H1 (cell line): Measurements from ENCODE around the gene MCC. TPM values are rescaled to one million over a fixed set of nuclear protein-coding genes. Genes with fewer than 3 reads are reported as not detected.

Experiments used
- CTCF ChIA-PET: fragments of 300-600 bp; sonication (Branson Sonifier 250); formaldehyde crosslinking; loops from one replicate; lab custom pipeline; 2021; ENCODE audit not compliant: partially characterized antibody; lab: Charles Lee
- POLR2A ChIA-PET: fragments of 300-600 bp; sonication (Branson Sonifier 250); formaldehyde crosslinking; loops from one replicate; lab custom pipeline; 2021; ENCODE audit warnings: inconsistent platforms; ENCODE audit not compliant: partially characterized antibody; lab: Charles Lee
- DNase-seq, 2 experiments: peaks; one replicate each; pipeline versions ENCODE4 v3.0.0 to v3.0.0-alpha.2; 2010 to 2022; ENCODE audit warnings: low spot score in 2 of 2, low read depth in 1 of 2, mixed read lengths in 1 of 2
- FAIRE-seq: peaks from 2 replicates; lab custom pipeline; 2011; peaks lifted over from hg19 to GRCh38; lab: Jason Lieb, UNC
- H2AFZ ChIP-seq: 2 replicates; pipeline ENCODE4 v1.8.1; 2012; ENCODE audit warnings: low read length, inconsistent platforms
- H2AK5ac ChIP-seq: 2 replicates; pipeline ENCODE4 v1.6.1; 2013; ENCODE audit warnings: low read depth, low read length
- H2BK120ac ChIP-seq: replicated peaks from 2 replicates; pipeline ENCODE3; 2013; ENCODE audit warnings: low read depth, low read length, inconsistent platforms
- H2BK12ac ChIP-seq: 2 replicates; pipeline ENCODE4 v1.6.1; 2013; ENCODE audit warnings: low read depth, low read length
- H2BK15ac ChIP-seq: 2 replicates; pipeline ENCODE4 v1.6.1; 2013; ENCODE audit warnings: low read length
- H2BK20ac ChIP-seq: 2 replicates; pipeline ENCODE4 v1.6.1; 2013; ENCODE audit warnings: low read length
- H2BK5ac ChIP-seq: 2 replicates; pipeline ENCODE4 v1.6.1; 2013; ENCODE audit warnings: low read depth, low read length
- H3K14ac ChIP-seq: 2 replicates; pipeline ENCODE4 v1.6.1; 2013; ENCODE audit warnings: inconsistent platforms; ENCODE audit not compliant: insufficient read length
- H3K18ac ChIP-seq: 2 replicates; pipeline ENCODE4 v1.6.1; 2013; ENCODE audit warnings: low read length; ENCODE audit errors: extremely low read depth
- H3K23ac ChIP-seq: 2 replicates; pipeline ENCODE4 v1.6.1; 2013; ENCODE audit warnings: inconsistent platforms; ENCODE audit not compliant: insufficient read length
- H3K23me2 ChIP-seq: 2 replicates; pipeline ENCODE4 v1.6.1; 2013; ENCODE audit warnings: low read depth, low read length
- H3K27ac ChIP-seq: 2 replicates; pipeline ENCODE4 v1.6.1; 2011; ENCODE audit warnings: low read depth, low read length, inconsistent platforms
- H3K27me3 ChIP-seq, 4 experiments: replicated peaks in 1 of 4; 1 replicate in 1 of 4; 2 replicates in 3 of 4; pipeline versions ENCODE4 v1.6.1 to v1.8.1; 2011 to 2013; ENCODE audit warnings: low read length in 3 of 4, mild to moderate bottlenecking in 3 of 4, inconsistent platforms in 2 of 4, mixed read lengths in 2 of 4, moderate library complexity in 1 of 4; ENCODE audit not compliant: control insufficient read depth in 3 of 4, insufficient read depth in 3 of 4; ENCODE audit errors: extremely low read depth in 1 of 4
- H3K36me3 ChIP-seq, 4 experiments: 2 replicates each; pipeline versions ENCODE4 v1.6.1 to v1.8.1; 2011 to 2013; ENCODE audit warnings: mild to moderate bottlenecking in 4 of 4, low read length in 3 of 4, moderate library complexity in 2 of 4, control low read depth in 1 of 4, inconsistent platforms in 1 of 4; ENCODE audit not compliant: insufficient read depth in 4 of 4, control insufficient read depth in 2 of 4
- H3K4ac ChIP-seq: replicated peaks from 2 replicates; pipeline ENCODE3; 2013; ENCODE audit warnings: low read length, low read depth, mixed read lengths, inconsistent platforms; ENCODE audit not compliant: insufficient read length
- H3K4me1 ChIP-seq, 4 experiments: replicated peaks in 1 of 4; 1 replicate in 1 of 4; 2 replicates in 3 of 4; pipeline versions ENCODE4 v1.6.1 to v1.8.1; 2011 to 2013; ENCODE audit warnings: low read length in 3 of 4, inconsistent platforms in 2 of 4, mixed read lengths in 1 of 4; ENCODE audit not compliant: insufficient read depth in 4 of 4, control insufficient read depth in 3 of 4
- H3K4me2 ChIP-seq, 2 experiments: 2 replicates each; pipeline versions ENCODE4 v1.6.1 to v1.8.1; 2011 to 2013; ENCODE audit warnings: low read depth in 2 of 2, low read length in 2 of 2, control low read depth in 1 of 2, inconsistent platforms in 1 of 2, mild to moderate bottlenecking in 1 of 2; ENCODE audit not compliant: insufficient read depth in 1 of 2
- H3K4me3 ChIP-seq, 4 experiments: fragments of 200-600, 300-600 bp in 1 of 4; sonication (generic), shearing (Covaris generic), sonication (Bioruptor Twin) in 1 of 4; 2 replicates each; pipeline versions ENCODE4 v1.5.1 to v1.8.1; 2011 to 2016; ENCODE audit warnings: low read length in 4 of 4, low read depth in 3 of 4, control low read depth in 2 of 4, inconsistent platforms in 2 of 4, mild to moderate bottlenecking in 2 of 4, mixed read lengths in 1 of 4, moderate library complexity in 1 of 4; ENCODE audit not compliant: insufficient read depth in 2 of 4; ENCODE audit errors: extremely low read depth in 1 of 4
- H3K56ac ChIP-seq: replicated peaks from 2 replicates; pipeline ENCODE3; 2013; ENCODE audit warnings: low read depth, mild to moderate bottlenecking, mixed read lengths, low read length, inconsistent platforms; ENCODE audit not compliant: insufficient read length
- H3K79me1 ChIP-seq: 2 replicates; pipeline ENCODE4 v1.6.1; 2013; ENCODE audit warnings: low read depth, low read length, control low read depth
- H3K79me2 ChIP-seq, 2 experiments: 2 replicates each; pipeline versions ENCODE4 v1.6.1 to v1.8.1; 2012 to 2013; ENCODE audit warnings: low read length in 2 of 2, mild to moderate bottlenecking in 2 of 2, inconsistent platforms in 1 of 2; ENCODE audit not compliant: insufficient read depth in 2 of 2, control insufficient read depth in 1 of 2
- H3K9ac ChIP-seq, 4 experiments: replicated peaks in 1 of 4; 1 replicate in 1 of 4; 2 replicates in 3 of 4; pipeline versions ENCODE4 v1.6.1 to v1.8.1; 2011 to 2013; ENCODE audit warnings: low read depth in 3 of 4, low read length in 3 of 4, control low read depth in 2 of 4, mild to moderate bottlenecking in 2 of 4, moderate library complexity in 2 of 4, inconsistent platforms in 1 of 4; ENCODE audit errors: extremely low read depth in 1 of 4
- H3K9me3 ChIP-seq, 2 experiments: 2 replicates each; pipeline versions ENCODE4 v1.6.1 to v1.8.1; 2012 to 2013; ENCODE audit warnings: mild to moderate bottlenecking in 2 of 2, moderate library complexity in 2 of 2, control low read depth in 1 of 2, inconsistent platforms in 1 of 2, low read depth in 1 of 2, low read length in 1 of 2, mixed read lengths in 1 of 2; ENCODE audit not compliant: insufficient read depth in 2 of 2
- H4K20me1 ChIP-seq, 2 experiments: replicated peaks in 1 of 2; 2 replicates each; pipeline versions ENCODE3 to v1.8.1; 2011 to 2013; ENCODE audit warnings: inconsistent platforms in 2 of 2, low read length in 2 of 2, mild to moderate bottlenecking in 1 of 2; ENCODE audit not compliant: insufficient read depth in 2 of 2, control insufficient read depth in 1 of 2
- H4K5ac ChIP-seq: 2 replicates; pipeline ENCODE4 v1.6.1; 2013; ENCODE audit warnings: low read length, low read depth, mixed read lengths, inconsistent platforms; ENCODE audit not compliant: insufficient read length
- H4K8ac ChIP-seq: 2 replicates; pipeline ENCODE4 v1.8.0; 2013; ENCODE audit warnings: mild to moderate bottlenecking, moderate library complexity, low read length, inconsistent platforms; ENCODE audit not compliant: insufficient read depth; ENCODE audit errors: extremely low read depth
- H4K91ac ChIP-seq: replicated peaks from 2 replicates; pipeline ENCODE3; 2013; ENCODE audit warnings: low read length, mixed read lengths, inconsistent platforms; ENCODE audit not compliant: insufficient read length
- EZH2 ChIP-seq: fragments of 200-600 bp; sonication (generic); IDR thresholded peaks from 2 replicates; pipeline ENCODE4 v1.7.1; 2012; ENCODE audit warnings: low read depth, mild to moderate bottlenecking, moderate library complexity, low read length, inconsistent platforms; ENCODE audit not compliant: severe bottlenecking
- RFX5 ChIP-seq: IDR thresholded peaks from 2 replicates; pipeline ENCODE4 v1.6.1; 2011; ENCODE audit warnings: low read depth, low read length, improper control_type of control experiment, borderline replicate concordance
- WGBS, 2 experiments: shearing (Covaris generic) in 1 of 2; methylation state at CpG; one replicate each; pipeline versions ENCODE4 v1.1.6 to v1.1.7; 2013 to 2015; ENCODE audit warnings: low lambda C conversion rate in 2 of 2, mixed read lengths in 2 of 2, inconsistent platforms in 1 of 2, low coverage in 1 of 2, missing lambda C conversion rate in 1 of 2; ENCODE audit not compliant: insufficient replicate concordance in 2 of 2, insufficient coverage in 1 of 2, insufficient read length in 1 of 2; ENCODE audit errors: extremely low coverage in 1 of 2, missing lambda C conversion rate in 1 of 2; 5-methylcytosine and 5-hydroxymethylcytosine counted together
- polyA plus RNA-seq, 7 experiments: library from polyadenylated mRNA; depleted of rRNA in 3 of 7; stranded (reverse) in 5 of 7; unstranded in 2 of 7; fragments of >200 nt in 5 of 7; fragments of 200-250 nt in 2 of 7; gene quantifications; 1 replicate in 5 of 7; 2 replicates in 1 of 7; 4 replicates in 1 of 7; pipeline versions ENCODE4 v1.2.1 to v1.2.3, GENCODE V29; 2011 to 2013; ENCODE audit warnings: missing spikeins in 2 of 7, mixed read lengths in 2 of 7
- total RNA-seq: library from RNA; stranded (reverse); fragmentation: NEBNext Ultra II Directional; extraction: Animal tissue kit (Norgen Biotek cat#: 25700); gene quantifications from 2 replicates; pipeline ENCODE4 v1.2.1, GENCODE V29; 2021
- TF ChIP-seq, protein P1 (sequence below): IDR thresholded peaks from 2 replicates; pipeline ENCODE4 v1.6.1; 2011; ENCODE audit warnings: low read depth, mild to moderate bottlenecking, low read length; ENCODE audit not compliant: insufficient read depth

MCC gene
- total and polyA plus RNA-seq, 2 of the 8 experiments (the other 6 are each of a cell fraction or from before 2014, with no cell fraction given): 2.6 to 18.3 TPM

GRCh38 chr5:113178073-113178779 is 310.0 kb downstream of the MCC start:
- WGBS, 2 experiments: 85 to 100% methylated on average over 1 to 6 of the region's 6 CpGs
- H4K20me1 ChIP-seq: no peaks in the 10 kb centered on the region
- no peaks in the 10 kb centered on the region for H3K36me3 ChIP-seq
- H2BK120ac ChIP-seq: no peak overlapping the region
- no peak overlapping the region for H3K9ac ChIP-seq
- ChIA-PET POLR2A (no interaction called here), CTCF (no interaction called here)
- H3K4me3 ChIP-seq: no peak overlapping the region
- H3K27ac ChIP-seq: no peak overlapping the region
- no peak overlapping the region for H2BK15ac ChIP-seq
- no peak overlapping the region for H3K4ac ChIP-seq
- no peaks in the 10 kb centered on the region for H3K9me3 ChIP-seq
- H4K8ac ChIP-seq: no peak overlapping the region
- no peak for FAIRE-seq
- no peak overlapping the region for H3K4me2 ChIP-seq
- H3K4me1 ChIP-seq: peaks cover 3 to 6% (median 4%) of the 10 kb centered on the region in 4 experiments; a peak in 5 of 7 replicates
- no peak overlapping the region for H2BK12ac ChIP-seq
- H3K18ac ChIP-seq: no peak overlapping the region
- H3K56ac ChIP-seq: no peak overlapping the region
- H2BK5ac ChIP-seq: no peak overlapping the region
- no peak overlapping the region for H2BK20ac ChIP-seq
- H4K91ac ChIP-seq: no peak overlapping the region
- 0 out of 2 replicates have a peak, but pooled peaks cover 2% of the 10 kb centered on the region for H3K79me1 ChIP-seq
- H3K79me2 ChIP-seq: no peaks in the 10 kb centered on the region
- no peak overlapping the region for H2AFZ ChIP-seq
- TF ChIP-seq, protein P1, sequence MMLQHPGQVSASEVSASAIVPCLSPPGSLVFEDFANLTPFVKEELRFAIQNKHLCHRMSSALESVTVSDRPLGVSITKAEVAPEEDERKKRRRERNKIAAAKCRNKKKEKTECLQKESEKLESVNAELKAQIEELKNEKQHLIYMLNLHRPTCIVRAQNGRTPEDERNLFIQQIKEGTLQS: no peak
- TF ChIP-seq RFX5 (no peak), EZH2 (no peak)
- no peaks in the 10 kb centered on the region for H3K27me3 ChIP-seq
- DNase-seq: no peak
- H4K5ac ChIP-seq: no peak overlapping the region
- no peak overlapping the region for H2AK5ac ChIP-seq
- no peak overlapping the region for H3K23ac ChIP-seq
- H3K23me2 ChIP-seq: no peaks in the 10 kb centered on the region
- H3K14ac ChIP-seq: no peak overlapping the region
